C1 segment of cervical spinal cord (tissue), 14 donors: ENCODE data around the gene NANOG.
"Not testable (repeated sequence)": the region's sequence is repeated elsewhere in the genome, so short reads cannot be mapped to it uniquely, and the experiment has no call there.

Experiments used
- DNase-seq, 14 donors: peaks; one replicate each; lab custom pipeline; 2025; lab: John Stamatoyannopoulos, UW

The NANOG gene

GRCh38 chr12:7788884-7789528 lies at the start of gene NANOG:
Gene NANOG (plus strand): TSS chr12:7789402. CDS start chr12:7789615, 213 bp downstream.
- not testable (repeated sequence) for DNase-seq

GRCh38 chr12:7747246-7747645 lies 42.0 kb upstream of the NANOG start, which contains the start of gene CLEC4C:
Gene CLEC4C (minus strand): TSS chr12:7747375. CDS start chr12:7747348, 27 bp downstream.
- DNase-seq: no peak

DNA sequence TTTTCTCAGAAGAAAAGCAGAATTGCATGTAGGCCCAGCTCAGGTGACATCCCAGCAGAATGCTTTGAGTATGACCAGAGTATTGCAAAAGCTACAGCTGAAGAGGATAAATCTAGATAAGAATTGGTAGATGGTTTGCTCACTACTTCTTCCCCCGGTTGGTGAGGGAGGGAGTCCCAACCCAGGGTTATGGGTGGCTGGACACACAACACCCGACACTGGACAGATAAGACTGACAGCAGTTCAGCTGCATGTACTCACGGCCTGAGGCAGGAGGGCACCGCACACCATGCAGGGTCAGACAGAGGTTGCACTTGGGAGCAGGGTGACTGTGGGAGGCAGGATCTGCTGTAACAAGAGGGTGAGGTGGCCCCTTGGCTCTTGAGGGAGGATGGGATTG lies 40.4 kb upstream of the NANOG start:
- no peak for DNase-seq

GRCh38 chr12:7749442-7749841 lies 39.8 kb upstream of the NANOG start:
- DNase-seq: no peak

DNA sequence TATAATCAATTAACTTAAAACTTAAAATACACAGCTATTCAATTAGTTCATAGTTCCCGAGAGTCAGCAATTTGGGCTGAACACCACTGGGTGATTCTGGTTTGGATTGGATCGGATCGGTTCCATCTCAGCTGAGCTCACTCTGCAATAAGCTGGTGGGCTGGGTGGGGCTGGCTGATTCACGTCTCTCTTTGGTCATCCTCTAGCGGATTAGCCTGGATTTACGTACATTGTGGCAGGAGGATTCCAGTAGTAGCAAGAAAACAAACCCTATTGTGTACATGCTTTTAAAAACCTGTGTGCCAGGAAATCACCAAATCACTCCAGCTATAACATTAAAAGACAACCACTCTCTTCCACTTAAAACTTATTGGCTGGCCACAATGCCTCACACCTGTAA lies 38.9 kb upstream of the NANOG start:
- no peak for DNase-seq

DNA sequence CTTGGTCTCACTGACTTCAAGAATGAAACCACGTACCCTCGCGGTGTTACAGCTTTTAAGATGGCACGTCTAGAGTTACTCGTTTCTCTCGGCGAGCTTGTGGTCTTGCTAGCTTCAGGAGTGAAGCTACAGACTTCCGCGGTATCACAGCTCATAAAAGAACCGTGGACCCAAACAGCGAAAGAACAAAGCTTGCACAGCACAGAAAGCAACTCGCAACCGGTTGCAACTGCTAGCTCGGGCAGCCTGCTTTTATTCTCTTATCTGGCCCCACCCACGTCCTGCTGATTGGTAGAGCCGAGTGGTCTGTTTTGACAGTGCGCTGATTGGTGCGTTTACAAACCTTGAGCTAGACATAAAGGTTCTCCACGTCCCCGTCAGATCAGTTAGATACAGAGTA lies 37.8 kb upstream of the NANOG start:
- no peak for DNase-seq

DNA sequence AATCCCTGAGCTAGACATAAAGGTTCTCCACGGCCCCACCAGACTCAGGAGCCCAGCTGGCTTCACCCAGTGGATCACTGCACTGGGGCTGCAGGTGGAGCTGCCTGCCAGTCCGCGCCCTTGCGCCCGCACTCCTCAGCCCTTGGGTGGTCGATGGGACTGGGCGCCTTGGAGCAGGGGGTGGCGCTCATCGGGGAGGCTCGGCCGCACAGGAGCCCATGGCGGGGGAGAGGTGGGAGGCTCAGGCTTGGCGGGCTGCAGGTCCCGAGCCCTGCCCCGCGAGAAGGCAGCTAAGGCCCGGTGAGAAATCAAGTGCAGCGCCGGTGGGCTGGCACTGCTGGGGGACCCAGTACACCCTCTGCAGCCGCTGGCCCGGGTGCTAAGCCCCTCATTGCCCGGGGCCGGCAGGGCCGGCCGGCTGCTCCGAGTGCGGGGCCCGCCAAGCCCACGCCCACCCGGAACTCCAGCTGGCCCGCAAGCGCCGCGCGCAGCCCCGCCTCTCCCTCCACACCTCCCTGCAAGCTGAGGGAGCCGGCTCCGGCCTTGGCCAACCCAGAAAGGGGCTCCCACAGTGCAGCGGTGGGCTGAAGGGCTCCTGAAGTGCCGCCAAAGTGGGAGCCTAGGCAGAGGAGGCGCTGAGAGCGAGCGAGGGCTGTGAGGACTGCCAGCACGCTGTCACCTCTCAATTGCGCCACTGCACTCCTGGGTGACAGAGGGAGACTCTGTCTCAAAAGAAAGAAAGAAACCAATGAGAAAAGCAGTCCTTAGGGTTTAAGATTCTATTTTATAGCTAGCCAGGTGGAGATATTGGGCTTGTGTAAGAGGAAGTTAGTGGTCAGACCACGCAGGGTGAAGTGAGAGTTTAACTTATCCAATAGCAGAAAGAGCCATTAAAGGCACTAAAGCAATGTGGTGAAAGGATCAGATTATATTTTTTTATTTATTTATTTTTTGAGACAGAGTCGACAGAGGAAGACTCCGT lies 37.0 kb upstream of the NANOG start:
- DNase-seq: not testable (repeated sequence)

DNA sequence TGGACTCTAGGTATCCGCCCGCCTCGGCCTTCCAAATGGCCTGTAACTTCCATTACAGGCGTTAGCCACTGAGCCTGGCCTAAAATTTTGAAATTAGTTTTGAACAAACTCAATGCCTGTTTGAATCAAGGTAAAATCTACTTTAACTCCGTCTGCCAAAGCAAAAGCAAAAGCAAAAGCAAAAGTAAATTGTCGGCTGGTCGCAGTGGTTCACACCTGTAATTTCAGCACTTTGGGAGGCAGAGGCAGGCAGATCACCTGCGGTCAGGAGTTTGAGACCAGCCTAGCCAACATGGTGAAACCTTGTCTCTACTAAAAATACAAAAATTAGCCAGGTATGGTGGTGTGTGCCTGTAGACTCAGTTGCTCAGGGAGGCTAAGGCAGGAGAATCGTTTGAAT lies 33.5 kb upstream of the NANOG start:
- DNase-seq: not testable (repeated sequence)

GRCh38 chr12:7756993-7757392 lies 32.2 kb upstream of the NANOG start:
- no peak for DNase-seq

DNA sequence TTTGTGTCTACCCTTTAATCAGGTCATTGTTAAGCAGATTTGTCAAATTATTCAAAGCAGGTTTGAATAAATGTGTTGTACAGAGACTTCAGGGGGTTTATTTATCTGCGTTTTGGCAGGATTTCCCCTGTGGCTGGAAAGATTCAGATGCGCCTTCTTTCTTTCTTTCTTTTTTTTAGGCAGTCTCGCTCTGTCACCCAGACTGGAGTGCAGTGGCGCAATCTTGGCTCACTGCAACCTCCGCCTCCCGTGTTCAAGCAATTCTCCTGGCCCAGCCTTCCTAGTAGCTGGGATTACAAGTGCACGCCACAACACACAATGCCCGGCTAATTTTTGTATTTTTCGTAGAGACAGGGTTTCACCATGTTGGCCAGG lies 30.4 kb upstream of the NANOG start:
- DNase-seq: no peak

GRCh38 chr12:7769999-7770398 lies 19.2 kb upstream of the NANOG start:
- no peak for DNase-seq

GRCh38 chr12:7781274-7781673 lies 7.9 kb upstream of the NANOG start:
- no peak for DNase-seq

GRCh38 chr12:7782055-7782454 lies 7.1 kb upstream of the NANOG start:
- no peak for DNase-seq

DNA sequence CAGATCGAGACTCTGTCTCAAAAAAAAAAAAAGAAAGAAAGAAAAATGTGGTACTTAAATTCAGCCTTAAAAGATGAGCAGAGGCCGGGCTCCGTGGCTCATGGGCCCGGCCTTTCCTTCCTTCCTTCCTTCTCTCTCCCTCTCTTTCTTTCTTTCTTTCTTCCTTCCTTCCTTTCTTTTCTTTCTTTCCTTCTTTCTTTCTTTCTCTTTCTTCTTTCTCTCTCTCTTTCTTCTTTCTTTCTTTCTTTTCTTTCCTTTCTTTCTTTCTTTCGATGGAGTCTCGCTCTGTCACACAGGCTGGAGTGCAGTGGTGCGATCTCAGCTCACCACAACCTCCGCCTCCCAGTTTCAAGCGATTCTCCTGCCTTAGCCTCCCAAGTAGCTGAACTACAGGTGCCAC lies 5.8 kb upstream of the NANOG start:
- DNase-seq: not testable (repeated sequence)

- no peak for DNase-seq
Observed at GRCh38 chr12:7784701-7785100, 4.5 kb upstream of the NANOG start.

DNA sequence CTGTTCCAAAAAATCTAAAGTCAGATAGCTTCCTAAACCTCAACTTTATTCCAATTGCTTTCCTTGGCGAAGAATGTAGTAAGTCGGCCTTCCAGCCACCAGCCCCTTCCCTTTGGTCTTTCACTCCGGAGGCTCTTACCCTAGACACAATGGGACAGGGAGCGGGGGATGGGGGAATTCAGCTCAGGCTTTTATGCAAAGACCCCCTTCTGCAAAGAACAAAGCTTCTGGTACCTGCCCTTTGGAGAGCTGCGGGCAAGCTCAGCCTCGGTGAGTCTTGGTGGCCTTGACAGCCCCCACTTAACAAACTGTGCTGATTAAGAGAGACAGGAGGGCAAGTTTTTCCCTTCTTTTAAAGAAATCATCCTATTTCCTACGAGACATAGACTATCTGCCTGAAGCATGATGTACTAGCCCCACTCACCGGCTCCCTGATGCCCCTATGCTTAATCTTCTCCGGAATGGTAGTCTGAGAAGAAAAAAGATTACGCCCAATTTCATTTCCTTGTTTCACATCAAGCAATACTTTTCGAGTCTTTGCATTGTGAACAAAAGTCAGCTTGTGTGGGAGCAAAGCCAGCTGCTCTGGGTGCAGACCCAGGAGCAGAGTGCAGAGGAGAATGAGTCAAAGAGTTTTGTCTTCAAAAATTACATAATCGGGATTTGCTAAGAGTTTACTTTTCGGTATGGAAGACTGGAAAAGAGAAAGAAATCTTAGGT lies 1.5 kb upstream of the NANOG start:
- DNase-seq: no peak

- DNase-seq: no peak
Observed at GRCh38 chr12:7788294-7788660, 925 bp upstream of the NANOG start.

DNA sequence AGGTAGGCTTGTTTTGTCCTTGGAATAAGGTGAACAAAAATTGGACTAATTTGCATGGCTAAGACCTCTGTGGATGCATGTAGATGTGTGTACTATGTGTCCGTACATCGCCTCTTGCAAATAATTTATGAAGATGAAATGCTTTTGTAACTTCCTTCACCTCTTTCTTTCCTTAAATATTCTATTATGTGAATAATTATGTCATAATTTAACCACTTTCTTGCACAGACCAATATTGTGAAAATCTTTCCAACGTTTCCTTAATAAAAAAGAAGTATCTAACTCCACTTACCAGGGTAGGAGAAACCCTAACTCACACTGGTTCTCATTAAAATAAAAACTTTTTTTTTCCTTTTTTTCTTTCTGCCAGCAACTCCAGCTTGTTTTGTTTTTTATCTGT lies 4.0 kb downstream of the NANOG start:
- DNase-seq: no peak

- DNase-seq: not testable (repeated sequence)
Observed at GRCh38 chr12:7797269-7797668, 8.1 kb downstream of the NANOG start.

- DNase-seq: no peak
Observed at GRCh38 chr12:7797698-7798398, 8.6 kb downstream of the NANOG start.

DNA sequence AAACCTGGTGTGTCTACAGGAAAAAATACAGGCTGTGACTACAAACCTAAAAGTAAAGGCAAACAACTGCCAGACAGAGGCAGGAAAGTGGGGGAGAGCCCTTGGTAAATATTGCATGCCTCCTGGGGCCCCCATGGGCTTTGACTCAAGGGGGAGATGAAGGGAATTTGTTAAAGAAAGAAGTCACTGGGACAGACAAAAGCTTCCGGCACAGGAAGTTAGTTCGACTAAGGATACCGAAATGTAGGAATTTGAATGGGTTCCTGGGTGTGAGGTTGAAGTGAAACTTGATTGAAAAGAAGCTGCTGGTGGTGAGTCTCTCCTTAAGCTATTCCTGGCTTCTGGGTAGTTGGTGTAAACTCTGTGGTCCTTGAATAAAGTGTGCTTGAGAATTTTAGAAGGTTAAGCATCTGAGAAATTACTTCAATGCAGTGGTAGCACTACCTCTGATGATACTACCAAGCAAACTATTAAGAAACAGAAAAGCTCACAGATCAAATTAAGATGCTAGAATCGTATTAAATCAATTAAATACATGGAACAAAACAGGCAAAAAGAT lies 9.6 kb downstream of the NANOG start:
- DNase-seq: not testable (repeated sequence)
